Nephron (organoid): ENCODE measurements around the gene PSMB7.

ENCODE experiments used
- H3K27ac Mint-ChIP-seq, 3 experiments: 2 replicates each; pipeline ENCODE4 v1.8.0; 2020; ENCODE audit warnings: mixed read lengths in 3 of 3, mild to moderate bottlenecking in 2 of 3, moderate library complexity in 1 of 3
- H3K27me3 Mint-ChIP-seq: 2 replicates; pipeline ENCODE4 v1.8.0; 2021; ENCODE audit warnings: low read depth, mild to moderate bottlenecking, moderate library complexity, mixed read lengths
- H3K36me3 Mint-ChIP-seq: 2 replicates; pipeline ENCODE4 v1.8.0; 2020; ENCODE audit warnings: low read depth, mixed read lengths
- H3K4me1 Mint-ChIP-seq: 2 replicates; pipeline ENCODE4 v1.8.0; 2020; ENCODE audit warnings: mixed read lengths
- H3K4me3 Mint-ChIP-seq, 3 experiments: 2 replicates each; pipeline ENCODE4 v1.8.0; 2020; ENCODE audit warnings: mild to moderate bottlenecking in 3 of 3, mixed read lengths in 3 of 3, moderate library complexity in 2 of 3
- H3K9me3 Mint-ChIP-seq: 2 replicates; pipeline ENCODE4 v1.8.0; 2020; ENCODE audit warnings: mixed read lengths
- CTCF ChIP-seq, 3 experiments: fragments of 200-600 bp; sonication (generic); IDR thresholded peaks; one replicate each; pipeline ENCODE4 v1.5.0; 2021; ENCODE audit warnings: antibody characterized with exemption in 3 of 3; ENCODE audit not compliant: unreplicated experiment in 3 of 3

The PSMB7 gene

GRCh38 chr9:124373386-124373785 is 41.9 kb downstream of the PSMB7 start:
- Mint-ChIP-seq H3K9me3 (peaks cover 4% of the 10 kb centered on the region), H3K27ac (no peak overlapping the region), H3K27me3 (no peaks in the 10 kb centered on the region), H3K4me1 (peaks cover 41% of the 10 kb centered on the region), H3K4me3 (no peak overlapping the region), H3K36me3 (peaks cover 35% of the 10 kb centered on the region)
- no peak for TF ChIP-seq CTCF (IDR thresholded peaks at IDR 0.05; ENCODE audit: unreplicated experiment in 3 of 3)

GRCh38 chr9:124372038-124372437 is 43.2 kb downstream of the PSMB7 start:
- no peaks in the 10 kb centered on the region for H3K27me3 Mint-ChIP-seq
- peaks cover 4% of the 10 kb centered on the region for H3K9me3 Mint-ChIP-seq
- H3K4me1 Mint-ChIP-seq = peaks cover 30% of the 10 kb centered on the region
- H3K36me3 Mint-ChIP-seq = peaks cover 35% of the 10 kb centered on the region
- H3K27ac Mint-ChIP-seq = no peak overlapping the region
- TF ChIP-seq CTCF (IDR thresholded peaks at IDR 0.05; ENCODE audit: unreplicated experiment in 3 of 3) = no peak
- H3K4me3 Mint-ChIP-seq = no peak overlapping the region

- no peak overlapping the region for H3K4me3 Mint-ChIP-seq
- no peak for TF ChIP-seq CTCF (IDR thresholded peaks at IDR 0.05; ENCODE audit: unreplicated experiment in 3 of 3)
- peaks cover 33% of the 10 kb centered on the region for H3K36me3 Mint-ChIP-seq
- peaks cover 4% of the 10 kb centered on the region for H3K9me3 Mint-ChIP-seq
- H3K27me3 Mint-ChIP-seq = no peaks in the 10 kb centered on the region
- H3K4me1 Mint-ChIP-seq = peaks cover 30% of the 10 kb centered on the region
- H3K27ac Mint-ChIP-seq = no peak overlapping the region
Measured at GRCh38 chr9:124370896-124371582, 44.2 kb downstream of the PSMB7 start.

- peaks cover 30% of the 10 kb centered on the region for H3K4me1 Mint-ChIP-seq
- no peak overlapping the region for H3K4me3 Mint-ChIP-seq
- H3K27me3 Mint-ChIP-seq = no peaks in the 10 kb centered on the region
- peaks cover 4% of the 10 kb centered on the region for H3K9me3 Mint-ChIP-seq
- H3K36me3 Mint-ChIP-seq = peaks cover 31% of the 10 kb centered on the region
- H3K27ac Mint-ChIP-seq = no peak overlapping the region
- no peak for TF ChIP-seq CTCF (IDR thresholded peaks at IDR 0.05; ENCODE audit: unreplicated experiment in 3 of 3)
Measured at GRCh38 chr9:124369231-124369797, 45.9 kb downstream of the PSMB7 start.

GRCh38 chr9:124368692-124369091 is 46.5 kb downstream of the PSMB7 start:
- Mint-ChIP-seq H3K4me3 (no peak overlapping the region), H3K9me3 (peaks cover under 1% of the 10 kb centered on the region), H3K4me1 (peaks cover 30% of the 10 kb centered on the region), H3K27ac (no peak overlapping the region), H3K36me3 (peaks cover 26% of the 10 kb centered on the region), H3K27me3 (no peaks in the 10 kb centered on the region)
- no peak for TF ChIP-seq CTCF (IDR thresholded peaks at IDR 0.05; ENCODE audit: unreplicated experiment in 3 of 3)
